DOHH2 (cell line): Measurements from ENCODE around the gene CCL19.

Experiments used
- H3F3A ChIP-seq: fragments of 200-600 bp; sonication (generic), shearing (Covaris generic); 2 replicates; pipeline ENCODE4 v1.6.0; 2016; ENCODE audit warnings: antibody characterized with exemption, mild to moderate bottlenecking; ENCODE audit not compliant: control insufficient read depth, insufficient read depth
- H3K27ac ChIP-seq: fragments of 200-600 bp; sonication (generic); 2 replicates; pipeline ENCODE4 v1.5.1; 2014; ENCODE audit warnings: low read depth, mild to moderate bottlenecking, low read length, moderate library complexity
- H3K27me3 ChIP-seq: fragments of 200-600 bp; sonication (generic); 2 replicates; pipeline ENCODE4 v1.6.1; 2014; ENCODE audit warnings: mild to moderate bottlenecking, low read length, mixed read lengths; ENCODE audit not compliant: control insufficient read depth
- H3K36me3 ChIP-seq: fragments of 200-600 bp; sonication (generic); 2 replicates; pipeline ENCODE4 v1.6.1; 2014; ENCODE audit warnings: mild to moderate bottlenecking, low read length, moderate library complexity, mixed read lengths; ENCODE audit not compliant: control insufficient read depth
- H3K4me1 ChIP-seq: fragments of 200-600 bp; sonication (generic); 2 replicates; pipeline ENCODE4 v1.6.1; 2014; ENCODE audit warnings: mild to moderate bottlenecking, low read length, mixed read lengths; ENCODE audit not compliant: control insufficient read depth
- H3K4me2 ChIP-seq: fragments of 200-600 bp; sonication (generic); 2 replicates; pipeline ENCODE4 v1.6.0; 2014; ENCODE audit warnings: mild to moderate bottlenecking, low read length, moderate library complexity
- H3K4me3 ChIP-seq: fragments of 200-600 bp; sonication (generic); 2 replicates; pipeline ENCODE4 v1.5.1; 2014; ENCODE audit warnings: mild to moderate bottlenecking, low read length, mixed read lengths
- H3K79me2 ChIP-seq: fragments of 200-600 bp; sonication (generic); 2 replicates; pipeline ENCODE4 v1.6.1; 2014; ENCODE audit warnings: mild to moderate bottlenecking, low read length, mixed read lengths; ENCODE audit not compliant: control insufficient read depth
- H3K9me2 ChIP-seq: fragments of 200-600 bp; sonication (generic); replicated peaks from 2 replicates; pipeline ENCODE4 v1.6.1; 2014; ENCODE audit warnings: mild to moderate bottlenecking, low read length, mixed read lengths; ENCODE audit not compliant: control insufficient read depth
- H3K9me3 ChIP-seq: fragments of 200-600 bp; sonication (generic); 2 replicates; pipeline ENCODE4 v1.6.1; 2014; ENCODE audit warnings: antibody characterized with exemption, low read length, mixed read lengths; ENCODE audit not compliant: control insufficient read depth, insufficient read depth
- H4K20me1 ChIP-seq: fragments of 200-600 bp; sonication (generic); 2 replicates; pipeline ENCODE4 v1.6.0; 2014; ENCODE audit warnings: low read depth, mild to moderate bottlenecking, antibody characterized with exemption, low read length, moderate library complexity; ENCODE audit not compliant: control insufficient read depth, insufficient read depth
- EZH2phosphoT487 ChIP-seq: fragments of 200-600 bp; sonication (generic); IDR thresholded peaks from 2 replicates; pipeline ENCODE4 v1.6.1; 2017; ENCODE audit warnings: borderline replicate concordance, mild to moderate bottlenecking, antibody characterized with exemption, low read length, moderate library complexity, mixed read lengths
- TF ChIP-seq, protein P1 (sequence below): fragments of 200-600 bp; sonication (generic); IDR thresholded peaks from one replicate; pipeline ENCODE4 v1.5.1; 2014; ENCODE audit warnings: antibody characterized with exemption, mild to moderate bottlenecking, low read depth, low read length; ENCODE audit not compliant: poor library complexity, severe bottlenecking

CCL19 gene

GRCh38 chr9:34688329-34689115, 2.6 kb downstream of the CCL19 start:
- Histone ChIP-seq H3K79me2 (no peaks in the 10 kb centered on the region), H3K9me3 (no peaks in the 10 kb centered on the region), H3K4me2 (no peak overlapping the region), H3K4me1 (no peaks in the 10 kb centered on the region), H3F3A (no peaks in the 10 kb centered on the region), H3K27ac (no peak overlapping the region), H3K36me3 (no peaks in the 10 kb centered on the region), H3K9me2 (no peaks in the 10 kb centered on the region), H4K20me1 (no peaks in the 10 kb centered on the region), H3K4me3 (no peak overlapping the region), H3K27me3 (peaks cover 3% of the 10 kb centered on the region; the same call in 1 of the 2 replicates)
- TF ChIP-seq, protein P1, sequence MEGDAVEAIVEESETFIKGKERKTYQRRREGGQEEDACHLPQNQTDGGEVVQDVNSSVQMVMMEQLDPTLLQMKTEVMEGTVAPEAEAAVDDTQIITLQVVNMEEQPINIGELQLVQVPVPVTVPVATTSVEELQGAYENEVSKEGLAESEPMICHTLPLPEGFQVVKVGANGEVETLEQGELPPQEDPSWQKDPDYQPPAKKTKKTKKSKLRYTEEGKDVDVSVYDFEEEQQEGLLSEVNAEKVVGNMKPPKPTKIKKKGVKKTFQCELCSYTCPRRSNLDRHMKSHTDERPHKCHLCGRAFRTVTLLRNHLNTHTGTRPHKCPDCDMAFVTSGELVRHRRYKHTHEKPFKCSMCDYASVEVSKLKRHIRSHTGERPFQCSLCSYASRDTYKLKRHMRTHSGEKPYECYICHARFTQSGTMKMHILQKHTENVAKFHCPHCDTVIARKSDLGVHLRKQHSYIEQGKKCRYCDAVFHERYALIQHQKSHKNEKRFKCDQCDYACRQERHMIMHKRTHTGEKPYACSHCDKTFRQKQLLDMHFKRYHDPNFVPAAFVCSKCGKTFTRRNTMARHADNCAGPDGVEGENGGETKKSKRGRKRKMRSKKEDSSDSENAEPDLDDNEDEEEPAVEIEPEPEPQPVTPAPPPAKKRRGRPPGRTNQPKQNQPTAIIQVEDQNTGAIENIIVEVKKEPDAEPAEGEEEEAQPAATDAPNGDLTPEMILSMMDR, result no peak
- no peak for TF ChIP-seq EZH2phosphoT487

DNA sequence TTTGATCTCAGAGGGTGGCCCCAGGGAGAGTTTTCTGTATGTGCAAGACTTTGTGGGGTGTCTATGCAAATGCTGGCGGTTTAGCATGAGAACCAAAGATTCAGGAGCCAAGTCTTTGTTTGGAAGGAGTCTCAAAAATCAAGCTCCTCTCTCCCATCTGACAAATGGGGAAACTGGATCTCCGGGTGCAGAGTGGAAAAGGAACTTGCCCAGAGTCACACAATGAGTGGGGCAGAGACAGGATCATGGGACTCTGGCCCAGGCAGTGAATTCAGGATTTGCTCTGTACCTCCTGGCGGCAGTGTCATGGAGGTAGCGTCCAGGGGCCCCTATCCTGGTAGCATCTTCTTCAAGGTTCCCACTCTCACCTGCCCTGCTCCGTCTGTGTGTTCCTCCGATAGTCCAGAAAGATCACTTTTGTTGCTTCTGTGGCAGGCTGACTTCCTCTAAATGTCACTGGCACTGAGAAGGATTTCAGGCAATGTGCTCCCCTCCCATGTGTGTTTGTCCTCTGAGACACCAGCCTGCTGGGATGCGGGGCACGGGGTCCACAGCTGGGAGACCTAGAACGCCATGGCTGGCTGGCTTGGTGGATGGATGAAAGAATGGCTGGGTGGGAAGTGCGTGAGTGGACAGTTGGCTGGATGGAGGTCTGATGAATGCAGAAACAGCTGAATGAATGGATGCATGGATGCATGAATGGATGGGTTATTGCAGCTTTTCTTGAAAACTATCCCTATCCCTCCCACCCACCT, 3.6 kb downstream of the CCL19 start:
- H3K9me3 ChIP-seq, result no peaks in the 10 kb centered on the region
- no peak overlapping the region for H3K4me2 ChIP-seq
- H3K4me1 ChIP-seq, result no peaks in the 10 kb centered on the region
- no peak overlapping the region for H3K4me3 ChIP-seq
- no peak for TF ChIP-seq EZH2phosphoT487
- TF ChIP-seq, protein P1, result no peak
- no peaks in the 10 kb centered on the region for H3K36me3 ChIP-seq
- H3K27me3 ChIP-seq, result peaks cover 2% of the 10 kb centered on the region; the same call in 1 of the 2 replicates
- no peaks in the 10 kb centered on the region for H3F3A ChIP-seq
- H3K9me2 ChIP-seq, result no peaks in the 10 kb centered on the region
- H3K27ac ChIP-seq, result no peak overlapping the region
- no peaks in the 10 kb centered on the region for H3K79me2 ChIP-seq
- no peaks in the 10 kb centered on the region for H4K20me1 ChIP-seq

- Histone ChIP-seq H3K27ac (no peak overlapping the region), H3K27me3 (no peaks in the 10 kb centered on the region), H3K9me2 (no peaks in the 10 kb centered on the region), H3K9me3 (no peaks in the 10 kb centered on the region), H3K4me1 (no peaks in the 10 kb centered on the region), H4K20me1 (no peaks in the 10 kb centered on the region), H3K79me2 (no peaks in the 10 kb centered on the region), H3K36me3 (no peaks in the 10 kb centered on the region), H3F3A (no peaks in the 10 kb centered on the region), H3K4me3 (no peak overlapping the region), H3K4me2 (no peak overlapping the region)
- TF ChIP-seq, protein P1, result no peak
- no peak for TF ChIP-seq EZH2phosphoT487
These were observed 4.3 kb downstream of the CCL19 start for GRCh38 chr9:34686732-34687131.
